ENCODE measurements around the gene JADE2. TPM values are rescaled to one million over a fixed set of nuclear protein-coding genes. Genes with fewer than 3 reads are reported as not detected.

Gene JADE2
- total RNA-seq, 6 experiments from 2014 or later, result 6.1 to 14.8 (median 8.4) TPM

- DNase-seq (no peak), ATAC-seq (peak in 1 of 4 donors; percentile 22)
- peaks cover 0 to 47% (median 20%) of the 10 kb centered on the region in 4 donors for H3K4me1 ChIP-seq
- H3K9me3 ChIP-seq, result no peaks in the 10 kb centered on the region
- TF ChIP-seq POLR2A (IDR thresholded peaks at IDR 0.05) (no peak), CTCF (IDR thresholded peaks at IDR 0.05) (no peak)
- no peaks in the 10 kb centered on the region for H3K27me3 ChIP-seq
- intact Hi-C loops (cut with DNase I), result no loop called here
- H3K4me3 ChIP-seq, result no peak overlapping the region
- peaks cover 5 to 46% (median 27%) of the 10 kb centered on the region in 4 donors for H3K36me3 ChIP-seq
- WGBS (ENCODE audit: insufficient coverage, low coverage, low lambda C conversion rate, missing lambda C conversion rate), result 62% methylated on average over 1 of the region's 1 CpG
- peak overlapping the region in 1 of 3 donors; percentile 1 for H3K27ac ChIP-seq
Observed at GRCh38 chr5:134604908-134605307, 79.4 kb downstream of the JADE2 start.

- WGBS (ENCODE audit: insufficient coverage, low coverage, low lambda C conversion rate, missing lambda C conversion rate), result 33% methylated on average over 5 of the region's 5 CpGs
- ATAC-seq, result peak; percentile 62 to 74 (median 71)
- H3K9me3 ChIP-seq, result no peaks in the 10 kb centered on the region
- no peak for DNase-seq
- intact Hi-C loops (cut with DNase I), result no loop called here
- H3K36me3 ChIP-seq, result peaks cover 5 to 55% (median 28%) of the 10 kb centered on the region in 4 donors
- H3K27me3 ChIP-seq, result no peaks in the 10 kb centered on the region
- peaks cover 0 to 57% (median 20%) of the 10 kb centered on the region in 4 donors for H3K4me1 ChIP-seq
- H3K4me3 ChIP-seq, result no peak overlapping the region
- no peak for TF ChIP-seq POLR2A (IDR thresholded peaks at IDR 0.05)
- no peak for TF ChIP-seq CTCF (IDR thresholded peaks at IDR 0.05)
- H3K27ac ChIP-seq, result peak overlapping the region in 1 of 3 donors; percentile 29
Observed at GRCh38 chr5:134606726-134607125, 81.3 kb downstream of the JADE2 start.

- peaks cover 5 to 69% (median 23%) of the 10 kb centered on the region in 4 donors for H3K36me3 ChIP-seq
- no peak for ATAC-seq
- peak overlapping the region in 2 of 3 donors; percentile 51 to 61 for H3K27ac ChIP-seq
- H3K4me1 ChIP-seq, result peaks cover 0 to 57% (median 20%) of the 10 kb centered on the region in 4 donors
- no peaks in the 10 kb centered on the region for H3K27me3 ChIP-seq
- intact Hi-C loops (cut with DNase I), result no loop called here
- H3K4me3 ChIP-seq, result no peak overlapping the region
- no peak for DNase-seq
- TF ChIP-seq CTCF (IDR thresholded peaks at IDR 0.05) (no peak), POLR2A (IDR thresholded peaks at IDR 0.05) (no peak)
- H3K9me3 ChIP-seq, result no peaks in the 10 kb centered on the region
- WGBS (ENCODE audit: insufficient coverage, low coverage, low lambda C conversion rate, missing lambda C conversion rate), result 49% methylated on average over 3 of the region's 3 CpGs
Observed at GRCh38 chr5:134608555-134608954, 83.1 kb downstream of the JADE2 start.

GRCh38 chr5:134609232-134609851, 83.9 kb downstream of the JADE2 start:
- Histone ChIP-seq H3K4me1 (peaks cover 0 to 57% (median 20%) of the 10 kb centered on the region in 4 donors), H3K36me3 (peaks cover 5 to 70% (median 19%) of the 10 kb centered on the region in 4 donors), H3K4me3 (no peak overlapping the region), H3K9me3 (no peaks in the 10 kb centered on the region), H3K27ac (peak overlapping the region in 2 of 3 donors; percentile 51 to 61), H3K27me3 (no peaks in the 10 kb centered on the region)
- TF ChIP-seq POLR2A (IDR thresholded peaks at IDR 0.05) (no peak), CTCF (IDR thresholded peaks at IDR 0.05) (no peak)
- intact Hi-C loops (cut with DNase I), result no loop called here
- DNase-seq, result no peak
- peak; percentile 69 to 80 (median 77) for ATAC-seq
- 29% methylated on average over 3 of the region's 3 CpGs for WGBS (ENCODE audit: insufficient coverage, low coverage, low lambda C conversion rate, missing lambda C conversion rate)

Measured in right lobe of liver (tissue), 6 donors.